HG03108 (cell line): ENCODE results near the gene TLK2.

ENCODE experiments used
- ATAC-seq: cut with Tn5 transposase; IDR thresholded peaks from one replicate; pipeline ENCODE4 v1.9.1; 2021; ENCODE audit warnings: moderate library complexity; ENCODE audit not compliant: unreplicated experiment

TLK2 gene

GRCh38 chr17:62650587-62650986 is 172.0 kb downstream of the TLK2 start:
- ATAC-seq = no peak

GRCh38 chr17:62652251-62653001 is 173.8 kb downstream of the TLK2 start:
- no peak for ATAC-seq

- peak; percentile 89 for ATAC-seq
Measured at GRCh38 chr17:62653002-62653825, 174.6 kb downstream of the TLK2 start.

- no peak for ATAC-seq
Measured at GRCh38 chr17:62653826-62654761, 175.5 kb downstream of the TLK2 start.

- no peak for ATAC-seq
Measured at GRCh38 chr17:62655656-62656055, 177.0 kb downstream of the TLK2 start.

GRCh38 chr17:62656446-62656845 is 177.8 kb downstream of the TLK2 start:
- ATAC-seq = no peak

- no peak for ATAC-seq
Measured at GRCh38 chr17:62657145-62657665, 178.6 kb downstream of the TLK2 start.

- no peak for ATAC-seq
Measured at GRCh38 chr17:62657690-62658089, 179.1 kb downstream of the TLK2 start.

GRCh38 chr17:62658136-62658920 is 179.7 kb downstream of the TLK2 start:
- no peak for ATAC-seq

- ATAC-seq = no peak
Measured at GRCh38 chr17:62660629-62661118, 182.0 kb downstream of the TLK2 start.

- no peak for ATAC-seq
Measured at GRCh38 chr17:62661337-62661736, 182.7 kb downstream of the TLK2 start.

GRCh38 chr17:62662855-62663254 is 184.2 kb downstream of the TLK2 start:
- ATAC-seq = no peak
